PC-9 (cell line): ENCODE measurements around the gene TRIM3.

Source experiments
- EZH2 ChIP-seq: fragments of 200-600 bp; sonication (generic); IDR thresholded peaks from 2 replicates; pipeline ENCODE4 v1.8.0; 2017; ENCODE audit warnings: antibody characterized with exemption, low read depth
- TF ChIP-seq, protein P1 (sequence below): fragments of 200-600 bp; sonication (generic); conservative IDR thresholded peaks from 2 replicates; pipeline ENCODE4 v1.6.1; 2017; ENCODE audit warnings: mixed run types, antibody characterized with exemption, mild to moderate bottlenecking, moderate library complexity

DNA sequence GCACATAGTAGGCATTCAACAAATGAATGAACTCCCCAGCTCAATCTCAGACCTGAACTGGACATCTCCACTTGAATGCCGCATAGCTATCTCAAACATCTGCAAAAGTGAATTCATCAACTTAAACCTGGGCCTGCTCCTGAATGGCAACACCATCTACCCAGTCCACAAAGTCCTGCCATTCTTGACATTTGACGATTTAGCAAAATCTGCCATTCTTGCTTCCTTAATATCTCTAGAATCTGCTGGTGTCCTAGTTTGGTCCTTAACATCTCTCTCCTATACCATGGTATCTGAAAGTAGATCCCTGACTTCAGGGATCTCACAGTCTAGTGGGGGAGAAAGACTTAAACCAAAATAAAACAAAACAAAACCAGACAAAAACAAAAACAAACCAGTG is 20.6 kb downstream of the TRIM3 start:
- TF ChIP-seq EZH2, result no peak
- TF ChIP-seq, protein P1, sequence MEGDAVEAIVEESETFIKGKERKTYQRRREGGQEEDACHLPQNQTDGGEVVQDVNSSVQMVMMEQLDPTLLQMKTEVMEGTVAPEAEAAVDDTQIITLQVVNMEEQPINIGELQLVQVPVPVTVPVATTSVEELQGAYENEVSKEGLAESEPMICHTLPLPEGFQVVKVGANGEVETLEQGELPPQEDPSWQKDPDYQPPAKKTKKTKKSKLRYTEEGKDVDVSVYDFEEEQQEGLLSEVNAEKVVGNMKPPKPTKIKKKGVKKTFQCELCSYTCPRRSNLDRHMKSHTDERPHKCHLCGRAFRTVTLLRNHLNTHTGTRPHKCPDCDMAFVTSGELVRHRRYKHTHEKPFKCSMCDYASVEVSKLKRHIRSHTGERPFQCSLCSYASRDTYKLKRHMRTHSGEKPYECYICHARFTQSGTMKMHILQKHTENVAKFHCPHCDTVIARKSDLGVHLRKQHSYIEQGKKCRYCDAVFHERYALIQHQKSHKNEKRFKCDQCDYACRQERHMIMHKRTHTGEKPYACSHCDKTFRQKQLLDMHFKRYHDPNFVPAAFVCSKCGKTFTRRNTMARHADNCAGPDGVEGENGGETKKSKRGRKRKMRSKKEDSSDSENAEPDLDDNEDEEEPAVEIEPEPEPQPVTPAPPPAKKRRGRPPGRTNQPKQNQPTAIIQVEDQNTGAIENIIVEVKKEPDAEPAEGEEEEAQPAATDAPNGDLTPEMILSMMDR, result no peak
